ENCODE results near the gene INPP4B. TPM values are rescaled to one million over a fixed set of nuclear protein-coding genes. Genes with fewer than 3 reads are reported as not detected.
A peak's percentile ranks its signal among the peaks of the same experiment; 100 is the strongest.

The INPP4B gene
- total and polyA plus RNA-seq, 2 of the 4 experiments (the other 2 are of a cell fraction): 1.8 to 14.0 TPM

DNA sequence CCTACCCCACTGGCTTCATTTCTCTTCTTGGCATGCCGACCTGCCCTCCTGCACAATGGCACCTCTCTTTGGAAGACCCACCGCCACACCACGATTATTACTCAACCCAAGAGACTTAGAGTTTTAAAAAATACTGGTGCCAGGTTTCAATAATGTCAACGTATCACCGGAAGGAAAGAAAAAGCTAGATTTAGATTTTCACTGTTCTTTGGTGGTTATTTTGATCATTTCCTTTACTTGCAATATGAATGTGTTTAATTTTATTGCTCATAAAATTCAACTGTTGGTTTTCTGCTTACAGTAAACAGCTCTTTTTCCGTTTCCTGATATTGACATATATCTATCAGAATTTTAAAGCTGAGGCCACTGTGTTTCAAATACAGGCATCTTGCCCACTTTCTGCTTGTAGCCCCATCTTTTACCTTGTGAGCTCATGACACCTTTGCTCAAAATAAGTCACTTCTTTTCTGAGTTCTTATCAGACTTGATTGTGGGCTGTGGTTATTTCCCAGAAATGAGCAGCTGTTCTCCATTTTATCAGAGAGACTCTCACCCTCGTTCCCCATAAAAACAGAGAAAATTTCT is 439.1 kb downstream of the INPP4B start:
- H4K8ac ChIP-seq (ENCODE audit: low read depth in 2 of 2, low read length in 2 of 2): peak overlapping the region in 1 of 2 experiments; percentile 53; a peak in 2 of 4 replicates
- ChIA-PET CTCF (interaction anchor here (0.8 to 1.0 kb wide), 2 partner anchors 11 to 51 kb away, joined by 3 to 4 read pairs; no protein-coding TSS in a partner anchor), POLR2A (ENCODE audit: unreplicated experiment) (no interaction called here)
- H2BK15ac ChIP-seq (ENCODE audit: low read depth, low read length): 0 out of 3 replicates have a peak overlapping the region, but pooled peaks have one; percentile 44
- peak overlapping the region; percentile 40; the same call in 1 of the 2 replicates for H3K4ac ChIP-seq (ENCODE audit: low read depth, low read length)
- H2AK5ac ChIP-seq (ENCODE audit: low read depth, low read length): peak overlapping the region; percentile 54; the same call in 1 of the 2 replicates
- WGBS, 2 experiments (ENCODE audit: extremely low coverage in 2 of 2, insufficient read length in 1 of 2): no CpG with 5 or more reads among the region's 7 CpGs
- H2BK20ac ChIP-seq (ENCODE audit: low read depth, low read length): peak overlapping the region; percentile 45; the same call in 1 of the 2 replicates
- H3K9me1 ChIP-seq (ENCODE audit: insufficient read depth, low read length): no peaks in the 10 kb centered on the region
- H2AK9ac ChIP-seq (replicated peaks; ENCODE audit: low read depth, low read length, poor library complexity): no peak overlapping the region
- H3K23ac ChIP-seq (ENCODE audit: low read depth, low read length): no peak overlapping the region
- no peaks in the 10 kb centered on the region for H4K20me1 ChIP-seq (ENCODE audit: insufficient read depth, low read length)
- intact Hi-C loops (cut with micrococcal nuclease) (no loop called here), in situ Hi-C loops (cut with MboI; ENCODE audit: low sequenced_read_pairs) (no loop called here), dilution Hi-C loops (cut with HindIII; ENCODE audit: low sequenced_read_pairs, unreplicated experiment) (no loop called here)
- H3K9ac ChIP-seq (ENCODE audit: low read depth, low read length): 0 out of 2 replicates have a peak overlapping the region, but pooled peaks have one; percentile 13
- peaks cover 11% of the 10 kb centered on the region for H3K4me1 ChIP-seq (ENCODE audit: control insufficient read depth, insufficient read depth, low read length)
- peaks cover 0 to 9% of the 10 kb centered on the region in 2 experiments; a peak in 1 of 4 replicates for H3K79me1 ChIP-seq (ENCODE audit: low read depth in 1 of 2, low read length in 2 of 2)
- H4K91ac ChIP-seq (ENCODE audit: insufficient read depth, low read depth, low read length): peak overlapping the region; percentile 14; the same call in 1 of the 2 replicates
- H3K27me3 ChIP-seq (ENCODE audit: control insufficient read depth, insufficient read depth, low read length): no peaks in the 10 kb centered on the region
- no TSS peak for BruUV-seq (replicated peaks)
- no peaks in the 10 kb centered on the region for H3K36me3 ChIP-seq (ENCODE audit: control insufficient read depth, insufficient read depth, low read length)
- H3K4me3 ChIP-seq (ENCODE audit: insufficient read depth, low read depth, low read length): no peak overlapping the region
- H3K14ac ChIP-seq (replicated peaks; ENCODE audit: low read depth, low read length): peak overlapping the region; percentile 36; the same call in 1 of the 2 replicates
- H3K9me3 ChIP-seq (ENCODE audit: control insufficient read depth, insufficient read depth, low read length): no peaks in the 10 kb centered on the region
- H2BK120ac ChIP-seq (ENCODE audit: low read depth, low read length): peak overlapping the region; percentile 66
- peak overlapping the region; percentile 11; the same call in 1 of the 2 replicates for H3K18ac ChIP-seq (ENCODE audit: low read depth, low read length)
- peak overlapping the region; percentile 42 for H2BK5ac ChIP-seq (ENCODE audit: low read depth, low read length, poor library complexity, severe bottlenecking)
- H3K27ac ChIP-seq (ENCODE audit: insufficient read depth, low read length): peak overlapping the region; percentile 7; the same call in 1 of the 2 replicates
- TF ChIP-seq NFE2L2 (IDR thresholded peaks at IDR 0.05; ENCODE audit: low read depth, low read length) (no peak), RCOR1 (IDR thresholded peaks at IDR 0.05; ENCODE audit: insufficient replicate concordance, low read length) (no peak), SMC3 (IDR thresholded peaks at IDR 0.05; ENCODE audit: low read depth, low read length) (no peak), MAZ (IDR thresholded peaks at IDR 0.05; ENCODE audit: borderline replicate concordance, low read depth, low read length) (no peak), CEBPB (IDR thresholded peaks at IDR 0.05; ENCODE audit: low read depth, low read length) (no peak)
- TF ChIP-seq, protein P1, sequence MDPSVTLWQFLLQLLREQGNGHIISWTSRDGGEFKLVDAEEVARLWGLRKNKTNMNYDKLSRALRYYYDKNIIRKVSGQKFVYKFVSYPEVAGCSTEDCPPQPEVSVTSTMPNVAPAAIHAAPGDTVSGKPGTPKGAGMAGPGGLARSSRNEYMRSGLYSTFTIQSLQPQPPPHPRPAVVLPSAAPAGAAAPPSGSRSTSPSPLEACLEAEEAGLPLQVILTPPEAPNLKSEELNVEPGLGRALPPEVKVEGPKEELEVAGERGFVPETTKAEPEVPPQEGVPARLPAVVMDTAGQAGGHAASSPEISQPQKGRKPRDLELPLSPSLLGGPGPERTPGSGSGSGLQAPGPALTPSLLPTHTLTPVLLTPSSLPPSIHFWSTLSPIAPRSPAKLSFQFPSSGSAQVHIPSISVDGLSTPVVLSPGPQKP (IDR thresholded peaks at IDR 0.05; ENCODE audit: borderline replicate concordance, low read depth, low read length): no peak
- TF ChIP-seq, protein P2, sequence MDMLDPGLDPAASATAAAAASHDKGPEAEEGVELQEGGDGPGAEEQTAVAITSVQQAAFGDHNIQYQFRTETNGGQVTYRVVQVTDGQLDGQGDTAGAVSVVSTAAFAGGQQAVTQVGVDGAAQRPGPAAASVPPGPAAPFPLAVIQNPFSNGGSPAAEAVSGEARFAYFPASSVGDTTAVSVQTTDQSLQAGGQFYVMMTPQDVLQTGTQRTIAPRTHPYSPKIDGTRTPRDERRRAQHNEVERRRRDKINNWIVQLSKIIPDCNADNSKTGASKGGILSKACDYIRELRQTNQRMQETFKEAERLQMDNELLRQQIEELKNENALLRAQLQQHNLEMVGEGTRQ (IDR thresholded peaks at IDR 0.05; ENCODE audit: low read depth, low read length): no peak
- no peak overlapping the region; the same call in 1 of the 2 replicates for H3K4me2 ChIP-seq (ENCODE audit: low read depth, low read length)
- peak overlapping the region; percentile 19; the same call in 1 of the 2 replicates for H3K56ac ChIP-seq (ENCODE audit: extremely low read depth, insufficient read depth, low read length)
- peak overlapping the region; percentile 44 for H2AFZ ChIP-seq (replicated peaks; ENCODE audit: low read length, poor library complexity)
- peak overlapping the region; percentile 30; the same call in 1 of the 2 replicates for H4K5ac ChIP-seq (ENCODE audit: low read depth, low read length)
- DNase-seq: no peak
- no peak for ATAC-seq (ENCODE audit: low read depth)
